ENCODE data around the gene PLOD2.

The PLOD2 gene

GRCh38 chr3:146180376-146180775 lies 19.4 kb upstream of the PLOD2 start:
- no peak overlapping the region for H3K4me3 ChIP-seq (ENCODE audit: low read length)
- no peak for DNase-seq (ENCODE audit: low read depth)
- TF ChIP-seq CTCF (conservative IDR thresholded peaks at IDR 0.05; ENCODE audit: low read depth, low read length): no peak

- no peak for DNase-seq (ENCODE audit: low read depth)
- no peak overlapping the region for H3K4me3 ChIP-seq (ENCODE audit: low read length)
- no peak for TF ChIP-seq CTCF (conservative IDR thresholded peaks at IDR 0.05; ENCODE audit: low read depth, low read length)
Measured at GRCh38 chr3:146178006-146178689, 17.2 kb upstream of the PLOD2 start.

- no peak for TF ChIP-seq CTCF (conservative IDR thresholded peaks at IDR 0.05; ENCODE audit: low read depth, low read length)
- DNase-seq (ENCODE audit: low read depth): no peak
- H3K4me3 ChIP-seq (ENCODE audit: low read length): no peak overlapping the region
Measured at GRCh38 chr3:146177519-146177918, 16.5 kb upstream of the PLOD2 start.

GRCh38 chr3:146177072-146177471 lies 16.1 kb upstream of the PLOD2 start:
- no peak overlapping the region for H3K4me3 ChIP-seq (ENCODE audit: low read length)
- TF ChIP-seq CTCF (conservative IDR thresholded peaks at IDR 0.05; ENCODE audit: low read depth, low read length): no peak
- no peak for DNase-seq (ENCODE audit: low read depth)

GRCh38 chr3:146172586-146172985 lies 11.6 kb upstream of the PLOD2 start:
- no peak overlapping the region for H3K4me3 ChIP-seq (ENCODE audit: low read length)
- no peak for DNase-seq (ENCODE audit: low read depth)
- no peak for TF ChIP-seq CTCF (conservative IDR thresholded peaks at IDR 0.05; ENCODE audit: low read depth, low read length)

GRCh38 chr3:146170591-146170990 lies 9.6 kb upstream of the PLOD2 start:
- TF ChIP-seq CTCF (conservative IDR thresholded peaks at IDR 0.05; ENCODE audit: low read depth, low read length): no peak
- no peak overlapping the region for H3K4me3 ChIP-seq (ENCODE audit: low read length)
- no peak for DNase-seq (ENCODE audit: low read depth)

- no peak overlapping the region for H3K4me3 ChIP-seq (ENCODE audit: low read length)
- no peak for TF ChIP-seq CTCF (conservative IDR thresholded peaks at IDR 0.05; ENCODE audit: low read depth, low read length)
- no peak for DNase-seq (ENCODE audit: low read depth)
Measured at GRCh38 chr3:146169891-146170290, 8.9 kb upstream of the PLOD2 start.
